ENCODE results near the gene IGSF9.
"Not testable (repeated sequence)": the region's sequence is repeated elsewhere in the genome, so short reads cannot be mapped to it uniquely, and the experiment has no call there.

IGSF9 gene

DNA sequence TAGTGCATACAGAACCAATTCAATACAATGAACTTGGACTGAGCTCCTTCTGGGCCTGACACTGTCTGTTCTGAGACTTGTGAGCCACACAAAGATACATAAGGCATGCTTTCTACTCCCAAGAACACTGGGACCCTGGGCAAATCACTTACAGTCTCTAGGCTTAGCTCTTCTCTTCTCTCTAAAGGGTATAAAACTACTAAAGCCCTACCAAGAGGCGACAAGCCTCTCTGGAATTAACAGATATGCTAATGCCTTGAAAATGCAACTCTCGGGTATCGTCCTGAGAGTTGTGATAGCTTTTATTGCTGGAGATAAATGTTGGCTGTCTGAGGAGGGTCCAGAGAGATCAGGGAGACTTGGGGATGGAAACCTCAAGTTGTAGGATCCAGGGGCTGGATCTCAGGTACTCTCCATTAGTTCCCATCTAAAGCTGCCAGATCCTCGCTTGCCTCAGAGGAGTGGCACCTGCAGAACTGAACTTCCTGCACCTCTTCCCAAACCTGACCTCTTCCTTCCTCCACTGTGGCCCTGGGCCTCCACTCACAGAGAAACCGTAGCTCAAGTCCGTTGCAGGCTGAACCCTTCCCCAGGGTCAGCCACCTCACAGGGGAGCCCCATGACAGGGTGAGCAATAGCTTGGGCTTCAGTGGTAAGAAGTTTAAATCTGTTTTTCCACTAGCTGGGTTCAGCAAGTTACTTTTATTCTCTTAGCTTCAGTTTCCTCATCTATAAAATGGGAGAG, 33.9 kb downstream of the IGSF9 start:
- DNase-seq (ENCODE audit: low read depth), result no peak
- H3K4me3 ChIP-seq (ENCODE audit: control insufficient read depth, low read depth, low read length), result no peak overlapping the region
- no peak for TF ChIP-seq CTCF (conservative IDR thresholded peaks at IDR 0.05; ENCODE audit: control insufficient read depth, insufficient read depth, low read depth, low read length)

- TF ChIP-seq CTCF (conservative IDR thresholded peaks at IDR 0.05; ENCODE audit: control insufficient read depth, insufficient read depth, low read depth, low read length), result no peak
- DNase-seq (ENCODE audit: low read depth), result no peak
- H3K4me3 ChIP-seq (ENCODE audit: control insufficient read depth, low read depth, low read length), result no peak overlapping the region
These were observed 37.1 kb downstream of the IGSF9 start for GRCh38 chr1:159908031-159908940.

DNA sequence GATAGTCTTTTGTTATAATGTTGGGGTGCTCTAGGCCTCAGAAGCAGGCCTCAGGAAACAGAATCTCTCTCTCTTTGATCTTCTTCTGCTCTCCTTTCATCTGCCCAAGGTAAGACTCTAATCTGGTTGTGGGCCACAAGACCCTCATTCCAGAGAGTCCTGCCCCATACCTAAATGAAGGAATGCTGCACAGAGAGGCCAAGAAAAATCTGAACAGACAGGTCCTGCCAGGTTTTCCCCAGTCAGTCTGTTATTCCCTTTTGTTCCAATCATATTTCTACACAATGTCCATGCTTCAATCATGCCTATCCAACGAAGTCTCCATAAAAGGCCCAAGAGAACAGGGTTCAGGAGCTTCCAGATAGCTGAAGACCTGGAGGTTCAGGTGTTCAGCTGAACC, 38.5 kb downstream of the IGSF9 start:
- H3K4me3 ChIP-seq (ENCODE audit: control insufficient read depth, low read depth, low read length), result no peak overlapping the region
- no peak for TF ChIP-seq CTCF (conservative IDR thresholded peaks at IDR 0.05; ENCODE audit: control insufficient read depth, insufficient read depth, low read depth, low read length)
- no peak for DNase-seq (ENCODE audit: low read depth)

GRCh38 chr1:159904036-159904435, 41.4 kb downstream of the IGSF9 start:
- DNase-seq (ENCODE audit: low read depth); H3K4me3 ChIP-seq (ENCODE audit: control insufficient read depth, low read depth, low read length): not testable (repeated sequence)

- no peak for TF ChIP-seq CTCF (conservative IDR thresholded peaks at IDR 0.05; ENCODE audit: control insufficient read depth, insufficient read depth, low read depth, low read length)
- DNase-seq (ENCODE audit: low read depth), result no peak
These were observed 42.9 kb downstream of the IGSF9 start for GRCh38 chr1:159902541-159902940.

GRCh38 chr1:159900755-159901360, 44.6 kb downstream of the IGSF9 start:
- H3K4me3 ChIP-seq (ENCODE audit: control insufficient read depth, low read depth, low read length), result no peak overlapping the region
- no peak for TF ChIP-seq CTCF (conservative IDR thresholded peaks at IDR 0.05; ENCODE audit: control insufficient read depth, insufficient read depth, low read depth, low read length)
- no peak for DNase-seq (ENCODE audit: low read depth)

More at GRCh38 chr1:159902541-159902940, 42.9 kb downstream of the IGSF9 start:
- no peak overlapping the region for H3K4me3 ChIP-seq (ENCODE audit: control insufficient read depth, low read depth, low read length)

All from fibroblast of mammary gland (primary cell).